ENCODE data around the gene GNPAT. TPM values are rescaled to one million over a fixed set of nuclear protein-coding genes. Genes with fewer than 3 reads are reported as not detected.

The GNPAT gene
- total and polyA plus RNA-seq, 2 of the 8 experiments (the other 6 are each of a cell fraction or from before 2014, with no cell fraction given), result 22.9 to 47.4 TPM

GRCh38 chr1:231272173-231272572, 31.2 kb downstream of the GNPAT start (continued):
- no peak for TF ChIP-seq CHD7 (IDR thresholded peaks at IDR 0.05; ENCODE audit: insufficient replicate concordance, low read length)
- no peak for TF ChIP-seq SP1 (IDR thresholded peaks at IDR 0.05; ENCODE audit: low read depth, low read length)
- TF ChIP-seq TCF12 (IDR thresholded peaks at IDR 0.05; ENCODE audit: low read depth, low read length), result no peak
- no peak for TF ChIP-seq TAF1 (IDR thresholded peaks at IDR 0.05; ENCODE audit: low read depth, low read length)
- TF ChIP-seq PHF8 (conservative IDR thresholded peaks at IDR 0.05; ENCODE audit: low read depth, low read length), result no peak
- no peak for TF ChIP-seq EZH2 (IDR thresholded peaks at IDR 0.05; ENCODE audit: low read depth, low read length, severe bottlenecking)
- no peak for TF ChIP-seq KDM1A (IDR thresholded peaks at IDR 0.05; ENCODE audit: borderline replicate concordance, low read length)
- no peak for TF ChIP-seq MAFK (IDR thresholded peaks at IDR 0.05; ENCODE audit: low read depth, low read length)
- TF ChIP-seq EP300 (IDR thresholded peaks at IDR 0.05; ENCODE audit: borderline replicate concordance in 1 of 2, low read depth in 2 of 2, low read length in 2 of 2), result no peak
- TF ChIP-seq RNF2 (IDR thresholded peaks at IDR 0.05; ENCODE audit: borderline replicate concordance, low read depth, low read length, missing control alignments, poor library complexity, severe bottlenecking), result no peak
- no peak for TF ChIP-seq BACH1 (IDR thresholded peaks at IDR 0.05; ENCODE audit: low read length)
